H7 (cell line): ENCODE data around the gene HSD17B8. TPM values are rescaled to one million over a fixed set of nuclear protein-coding genes. Genes with fewer than 3 reads are reported as not detected.

Experiments used
- DNase-seq: peaks from one replicate; pipeline ENCODE4 v3.0.0; 2012
- H3K27me3 ChIP-seq: 2 replicates; pipeline ENCODE4 v1.6.0; 2011; ENCODE audit warnings: mild to moderate bottlenecking, low read length; ENCODE audit not compliant: control insufficient read depth, insufficient read depth
- H3K36me3 ChIP-seq: replicated peaks from 2 replicates; pipeline ENCODE4 v1.5.1; 2011; ENCODE audit warnings: low read length; ENCODE audit not compliant: control insufficient read depth, insufficient read depth
- H3K4me3 ChIP-seq: 2 replicates; pipeline ENCODE4 v1.5.1; 2011; ENCODE audit warnings: low read depth, mild to moderate bottlenecking, control low read depth, low read length, moderate library complexity; ENCODE audit not compliant: insufficient read depth
- total RNA-seq: library from RNA; depleted of rRNA; stranded (reverse); fragments of >200 nt; shearing (Covaris generic); gene quantifications from 2 replicates; pipeline ENCODE4 v1.2.3, GENCODE V29; 2014

HSD17B8 gene
- total RNA-seq, 1 experiment from 2014 or later = 14.7 TPM

DNA sequence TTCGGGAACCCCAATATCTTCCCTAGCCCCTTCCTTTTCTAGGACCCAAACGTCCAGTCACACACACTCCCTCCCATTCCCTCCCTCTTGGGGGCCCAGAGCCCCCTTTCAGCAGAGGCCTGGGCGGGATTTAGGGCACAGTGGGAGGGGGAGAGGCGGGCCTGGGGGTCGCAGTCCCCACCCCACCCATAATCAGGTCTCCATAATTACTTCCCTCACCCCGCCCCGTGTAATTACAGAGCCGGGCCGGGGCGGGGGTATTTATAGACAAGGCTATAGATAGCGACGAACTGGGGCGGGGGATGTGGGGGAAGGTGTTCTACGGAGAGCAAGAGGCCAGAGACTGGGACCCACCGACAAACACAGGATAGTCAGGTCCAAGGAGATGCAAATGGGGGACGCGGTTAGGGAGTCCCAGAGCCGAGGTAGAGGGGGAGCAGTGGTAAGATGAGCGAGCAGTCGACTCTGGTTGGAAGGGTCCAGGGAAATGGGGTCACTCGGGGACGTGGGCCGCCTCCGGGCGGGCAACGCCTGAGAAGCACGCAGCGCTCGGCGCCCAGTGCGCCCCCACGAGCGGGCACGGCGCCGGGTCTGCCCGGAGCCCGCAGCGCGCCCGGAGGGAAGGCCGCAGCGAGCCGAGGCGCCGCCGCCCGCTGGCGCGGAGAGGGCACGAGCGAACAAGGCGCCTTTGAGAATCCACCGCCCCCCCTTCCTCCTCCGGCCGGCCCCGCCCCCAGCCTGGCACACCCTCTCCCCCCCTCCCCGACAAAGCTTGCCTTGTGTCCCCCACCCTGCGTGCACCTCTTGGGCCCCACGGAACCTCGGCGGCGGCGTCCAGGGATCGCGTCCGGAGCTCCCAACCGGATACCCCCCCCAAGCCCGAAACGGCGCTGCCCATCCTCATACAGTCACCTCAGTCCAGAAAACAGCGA lies 11.5 kb upstream of the HSD17B8 start:
- H3K4me3 ChIP-seq = peak overlapping the region; percentile 58
- peaks cover 29% of the 10 kb centered on the region for H3K27me3 ChIP-seq
- peaks cover 10% of the 10 kb centered on the region for H3K36me3 ChIP-seq
- peak; percentile 87 for DNase-seq

DNA sequence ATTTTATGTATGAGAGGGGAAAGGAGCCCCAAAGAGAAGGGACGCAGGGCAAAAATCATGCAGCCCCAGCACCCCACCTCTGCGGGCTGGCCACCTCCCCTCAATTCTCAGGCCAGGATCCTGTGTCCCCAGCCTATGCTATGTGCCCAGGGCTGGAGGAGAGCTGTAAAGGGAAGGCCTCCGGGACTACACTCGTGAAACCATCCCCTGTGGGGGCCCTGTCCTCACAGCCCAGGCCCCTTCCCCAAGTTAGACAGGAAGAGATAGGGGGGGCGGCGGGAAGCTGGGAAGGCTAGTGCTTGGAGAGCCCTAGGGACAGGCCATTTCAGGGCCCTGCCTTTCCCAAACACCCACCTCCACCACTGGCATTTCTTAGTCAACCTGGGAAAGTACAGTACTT lies 10.8 kb upstream of the HSD17B8 start:
- Histone ChIP-seq H3K27me3 (peaks cover 27% of the 10 kb centered on the region), H3K36me3 (peaks cover 10% of the 10 kb centered on the region), H3K4me3 (peak overlapping the region; percentile 58)
- no peak for DNase-seq

DNA sequence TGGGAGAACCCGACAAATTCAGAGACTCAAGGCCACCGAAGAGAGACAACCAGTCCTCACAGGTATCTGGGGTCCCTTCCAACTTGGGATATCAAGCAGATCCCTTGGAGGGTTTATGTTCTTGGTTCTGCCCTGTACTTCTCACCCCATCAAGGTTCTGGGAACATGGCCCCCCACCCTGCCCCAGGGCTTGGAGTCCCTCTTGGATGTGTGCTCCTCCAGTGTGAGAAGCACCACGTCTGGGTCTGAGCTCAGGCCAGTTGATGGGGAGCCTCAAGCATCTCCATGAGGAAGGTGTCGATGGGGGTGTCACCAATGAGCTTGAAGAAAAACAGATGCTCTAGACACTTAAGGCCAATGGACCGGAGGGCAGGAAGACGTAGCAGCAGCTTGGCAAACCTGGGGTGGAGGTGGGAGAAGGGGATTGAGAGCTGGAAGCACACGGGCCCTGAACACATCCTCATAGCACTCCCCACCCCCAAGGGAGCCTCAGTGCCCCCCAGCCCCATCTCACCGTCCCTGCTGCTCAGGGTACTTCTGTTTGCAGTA lies 9.9 kb upstream of the HSD17B8 start:
- DNase-seq = no peak
- Histone ChIP-seq H3K4me3 (no peak overlapping the region), H3K27me3 (peaks cover 26% of the 10 kb centered on the region), H3K36me3 (peaks cover 10% of the 10 kb centered on the region)

DNA sequence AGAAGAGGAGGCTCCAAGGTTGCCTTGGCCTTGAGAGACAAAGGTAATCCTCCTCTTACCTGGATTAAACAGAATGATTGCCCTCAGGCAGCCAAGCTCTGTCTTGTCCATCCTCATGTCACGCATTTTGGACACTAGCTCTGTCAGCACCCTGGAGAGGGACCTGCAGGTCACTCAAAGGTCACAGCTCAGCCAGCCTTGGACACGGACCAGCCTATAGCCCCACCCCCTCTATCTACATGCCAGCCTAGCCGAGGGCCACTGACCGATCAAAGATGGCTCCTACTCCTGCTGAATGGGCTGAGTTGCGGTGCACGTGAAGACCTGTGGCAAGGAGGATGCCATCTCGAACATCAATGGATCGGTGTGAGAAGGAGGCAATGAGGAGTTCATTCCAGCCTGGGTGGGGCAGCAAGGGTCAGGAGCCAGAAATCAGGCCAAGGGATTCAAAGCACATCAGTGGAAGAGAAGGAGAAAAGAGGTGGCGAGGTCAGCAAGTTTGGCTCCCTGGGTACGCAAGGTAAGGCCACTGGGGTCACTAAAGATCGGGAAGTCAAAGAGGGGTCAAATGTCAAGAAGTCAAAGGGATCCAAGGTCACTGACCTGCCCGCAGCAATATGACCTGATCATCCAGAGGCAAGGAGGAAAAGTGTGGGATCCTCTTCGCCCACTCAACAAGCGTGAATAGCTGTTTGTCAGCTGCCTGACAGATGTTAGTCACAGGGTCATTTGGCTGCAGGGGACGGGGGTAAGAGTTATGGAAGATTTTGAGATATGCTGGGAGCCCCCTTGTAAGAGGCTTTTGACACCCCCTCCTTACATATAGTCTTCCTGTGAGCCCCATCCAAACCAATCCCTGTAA lies 8.9 kb upstream of the HSD17B8 start:
- peaks cover 10% of the 10 kb centered on the region for H3K36me3 ChIP-seq
- peaks cover 26% of the 10 kb centered on the region for H3K27me3 ChIP-seq
- DNase-seq = peak; percentile 40
- no peak overlapping the region for H3K4me3 ChIP-seq

DNA sequence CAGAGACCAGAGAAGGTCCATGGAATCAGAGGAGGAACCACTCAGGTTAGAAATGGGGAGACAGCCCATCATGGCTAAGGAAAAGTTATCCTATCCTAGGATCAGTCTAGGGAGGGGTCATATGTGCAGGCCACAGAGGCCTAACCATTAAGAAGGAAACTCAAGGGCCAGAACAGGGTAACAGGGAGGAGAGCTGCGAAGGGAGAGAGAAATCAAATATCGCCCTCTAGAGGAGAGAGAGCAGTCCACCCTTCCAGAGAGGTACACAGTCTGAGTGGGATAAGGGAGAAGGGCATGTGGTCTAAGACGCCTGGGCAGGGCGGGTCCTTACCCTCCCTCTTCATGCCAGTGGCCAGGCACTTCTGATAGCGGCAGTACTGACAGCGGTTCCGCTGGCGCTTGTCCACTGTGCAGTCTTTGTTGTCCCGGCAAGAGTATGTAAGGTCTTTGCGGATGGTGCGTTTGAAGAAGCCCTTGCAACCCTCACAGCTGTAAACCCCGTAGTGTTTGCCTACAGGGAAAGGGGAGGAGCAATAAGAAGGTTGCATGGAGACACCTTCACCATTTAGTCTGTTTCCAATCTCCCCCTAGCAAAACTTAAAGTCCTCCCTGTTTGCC lies 6.9 kb upstream of the HSD17B8 start:
- Histone ChIP-seq H3K27me3 (peaks cover 8% of the 10 kb centered on the region), H3K36me3 (peaks cover 21% of the 10 kb centered on the region), H3K4me3 (no peak overlapping the region)
- DNase-seq = peak; percentile 92

DNA sequence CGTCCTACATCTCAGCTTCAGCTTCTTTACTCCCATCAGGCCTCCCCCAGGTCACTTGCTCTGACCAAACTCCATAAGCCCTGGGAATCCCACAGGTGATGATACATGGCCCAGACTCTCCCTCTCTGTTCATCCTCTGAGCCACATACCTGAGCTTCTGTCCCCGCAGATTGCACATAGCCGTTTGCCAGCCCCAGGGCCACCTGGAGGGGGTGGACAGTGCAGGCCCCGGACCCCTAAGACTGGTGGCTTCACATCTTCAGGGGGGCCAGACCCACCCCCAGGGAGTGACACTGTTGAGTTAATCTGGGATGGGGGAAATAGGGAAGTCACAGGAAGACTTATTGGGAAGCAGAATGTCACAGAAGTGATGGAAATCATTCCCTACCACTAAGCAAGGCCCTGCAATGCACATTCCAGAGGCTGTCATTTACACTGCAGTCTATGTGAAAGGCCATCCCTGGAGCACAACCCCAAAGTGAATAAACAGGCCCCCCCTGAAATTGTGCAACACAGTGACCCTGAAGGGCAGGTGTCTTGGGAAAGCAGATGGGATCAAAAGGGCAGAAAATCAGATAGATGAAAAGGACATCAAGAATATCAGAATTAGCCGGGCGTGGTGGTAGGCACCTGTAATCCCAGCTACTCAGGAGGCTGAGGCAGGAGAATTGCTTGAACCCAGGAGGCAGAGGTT lies 6.1 kb upstream of the HSD17B8 start:
- H3K36me3 ChIP-seq = peaks cover 26% of the 10 kb centered on the region
- DNase-seq = no peak
- H3K27me3 ChIP-seq = peaks cover 4% of the 10 kb centered on the region; the same call in 1 of the 2 replicates
- no peak overlapping the region for H3K4me3 ChIP-seq

DNA sequence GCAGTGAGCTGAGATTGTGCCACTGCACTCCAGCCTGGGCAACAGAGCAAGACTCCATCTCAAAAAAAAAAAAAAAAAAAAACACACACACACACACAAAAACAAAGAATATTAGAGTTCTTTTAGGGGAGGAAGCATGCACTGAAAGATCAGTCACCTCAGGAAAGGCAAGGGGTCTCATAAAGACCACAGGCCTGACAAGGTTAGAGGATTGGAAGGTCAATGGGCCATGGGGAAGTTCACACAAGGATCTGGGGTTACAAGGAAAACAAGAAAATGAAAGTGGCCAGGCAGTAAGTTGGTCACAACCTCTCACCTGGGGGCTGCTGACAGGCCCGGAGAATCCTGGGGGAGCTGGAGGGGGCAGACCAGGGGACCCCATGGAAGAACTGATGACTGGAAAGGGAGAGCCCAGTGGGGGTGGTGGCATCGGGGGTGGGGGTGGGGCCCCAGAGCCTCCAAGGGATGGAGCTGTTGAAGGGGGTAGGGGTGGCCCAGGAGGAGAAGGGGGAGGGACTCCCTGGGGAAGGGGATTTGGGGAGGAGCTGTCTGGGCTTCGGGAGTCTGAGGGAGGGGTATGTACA lies 5.5 kb upstream of the HSD17B8 start:
- peaks cover 4% of the 10 kb centered on the region; the same call in 1 of the 2 replicates for H3K27me3 ChIP-seq
- DNase-seq = peak; percentile 70
- peaks cover 30% of the 10 kb centered on the region for H3K36me3 ChIP-seq
- H3K4me3 ChIP-seq = peak overlapping the region; percentile 61; the same call in 1 of the 2 replicates

DNA sequence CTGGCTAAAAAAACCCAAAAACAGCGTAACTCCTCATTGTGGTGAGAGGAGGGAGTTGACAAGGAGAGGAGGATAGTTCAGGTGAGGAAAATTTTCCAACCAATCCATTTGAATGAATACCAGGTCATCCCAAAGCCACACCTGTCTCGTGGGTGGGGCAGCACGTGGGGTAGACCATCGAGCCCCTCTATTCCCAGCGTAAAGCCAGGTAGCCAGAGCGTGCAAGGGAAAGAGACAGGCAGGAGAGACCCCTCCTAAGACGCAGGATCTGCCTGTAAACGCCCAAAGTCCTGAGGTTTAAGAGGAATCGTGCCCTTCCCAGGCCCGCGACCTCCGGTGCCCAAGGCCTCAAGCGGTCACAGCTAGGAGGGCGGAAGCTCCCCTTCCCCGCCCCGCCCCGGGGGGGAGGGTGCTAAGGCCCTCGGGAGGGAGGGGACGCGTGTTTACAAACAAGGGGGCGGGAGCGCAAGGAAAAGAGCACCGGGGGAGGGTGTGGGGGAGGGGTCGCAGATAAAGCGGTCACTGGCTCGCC lies 4.7 kb upstream of the HSD17B8 start:
- Histone ChIP-seq H3K27me3 (no peaks in the 10 kb centered on the region), H3K36me3 (peaks cover 30% of the 10 kb centered on the region)
- DNase-seq = no peak

DNA sequence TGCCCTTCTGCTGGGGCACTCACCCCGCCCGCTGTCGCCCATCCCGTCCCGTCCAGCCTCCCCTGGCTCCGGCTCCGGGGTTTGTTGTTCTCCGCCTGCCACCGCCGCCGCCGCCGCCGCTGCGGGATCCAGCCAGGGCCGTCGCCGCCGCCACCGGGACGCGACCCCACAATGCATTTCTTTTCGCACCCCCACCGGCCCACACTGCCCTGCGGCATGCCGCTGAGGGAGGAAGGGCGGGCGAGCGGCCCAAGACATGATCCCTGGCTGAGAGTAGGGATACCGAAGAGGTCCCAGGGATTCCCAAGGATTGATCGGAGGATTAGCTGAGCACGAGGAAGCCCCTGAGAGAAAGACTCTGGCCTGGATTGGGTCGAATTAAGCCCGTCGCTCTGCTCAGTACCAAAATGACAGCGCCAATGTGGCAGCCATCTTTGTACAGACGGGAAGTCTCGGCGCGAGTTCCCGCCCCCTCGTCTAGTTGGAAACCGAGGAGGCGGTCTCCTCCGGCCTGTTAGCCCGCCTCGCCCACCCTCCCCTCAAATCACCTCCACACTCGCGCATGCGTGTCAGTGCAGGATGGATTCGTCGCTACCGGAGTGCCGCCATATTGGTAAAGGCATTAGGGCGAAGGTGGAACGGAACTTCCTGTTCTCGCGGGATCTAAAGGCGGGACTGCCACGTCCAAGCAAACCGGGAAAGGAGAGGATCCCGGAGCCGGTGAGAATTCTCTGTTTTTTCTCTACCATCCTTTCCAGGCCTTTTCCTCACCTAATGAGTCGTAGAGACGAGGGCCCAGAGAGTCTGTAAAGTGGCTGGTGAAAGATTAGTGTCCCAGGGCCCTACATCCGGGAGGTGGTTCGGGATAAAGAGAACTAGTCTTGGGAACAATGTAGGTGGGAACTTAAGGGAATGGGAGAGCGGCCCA lies 4.0 kb upstream of the HSD17B8 start, which contains the start of the genes RXRB and SLC39A7:
Gene RXRB (minus strand): TSS at position 447 of the 928 bp plus-strand sequence. CDS start 189 bp downstream, at position 258.
Gene SLC39A7 (plus strand): TSS at position 649 of the 928 bp plus-strand sequence. CDS start 379 bp downstream, outside the sequence.
- Histone ChIP-seq H3K27me3 (peaks cover 2% of the 10 kb centered on the region; the same call in 1 of the 2 replicates), H3K4me3 (peak within 1 kb of the TSS; percentile 61), H3K36me3 (peaks cover 28% of the 10 kb centered on the region)
- DNase-seq = peak; percentile 97

More for the DNA sequence above, 4.7 kb upstream of the HSD17B8 start:
- peak overlapping the region; percentile 61 for H3K4me3 ChIP-seq

DNA sequence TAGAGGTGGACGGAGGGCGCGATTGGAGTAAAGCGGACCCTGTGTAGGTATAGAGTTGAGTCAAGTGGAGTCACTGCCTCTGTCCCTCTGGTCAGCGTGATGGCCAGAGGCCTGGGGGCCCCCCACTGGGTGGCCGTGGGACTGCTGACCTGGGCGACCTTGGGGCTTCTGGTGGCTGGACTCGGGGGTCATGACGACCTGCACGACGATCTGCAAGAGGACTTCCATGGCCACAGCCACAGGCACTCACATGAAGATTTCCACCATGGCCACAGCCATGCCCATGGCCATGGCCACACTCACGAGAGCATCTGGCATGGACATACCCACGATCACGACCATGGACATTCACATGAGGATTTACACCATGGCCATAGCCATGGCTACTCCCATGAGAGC lies 3.3 kb upstream of the HSD17B8 start:
- Histone ChIP-seq H3K36me3 (peaks cover 23% of the 10 kb centered on the region), H3K27me3 (peaks cover 9% of the 10 kb centered on the region), H3K4me3 (peak overlapping the region; percentile 61)
- DNase-seq = no peak

DNA sequence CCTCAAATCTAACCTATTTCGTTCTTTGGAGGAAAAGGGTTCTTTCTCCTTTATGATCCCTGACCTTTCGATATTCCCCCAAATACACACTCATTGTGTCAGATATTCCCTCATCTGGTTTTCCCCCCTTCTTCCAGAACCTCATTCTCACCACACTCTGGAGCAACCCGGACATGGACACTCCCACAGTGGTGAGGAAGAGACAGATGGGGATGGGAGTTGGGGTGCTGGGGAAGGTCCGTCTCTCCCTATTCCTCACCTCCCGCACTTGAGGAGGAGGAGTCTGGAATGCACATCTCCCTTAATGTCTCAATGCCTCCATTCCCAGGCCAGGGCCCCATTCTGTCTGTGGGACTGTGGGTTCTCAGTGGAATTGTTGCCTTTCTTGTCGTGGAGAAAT lies 2.5 kb upstream of the HSD17B8 start:
- Histone ChIP-seq H3K4me3 (peak overlapping the region; percentile 61), H3K36me3 (peaks cover 21% of the 10 kb centered on the region), H3K27me3 (peaks cover 17% of the 10 kb centered on the region)
- peak; percentile 6 for DNase-seq

DNA sequence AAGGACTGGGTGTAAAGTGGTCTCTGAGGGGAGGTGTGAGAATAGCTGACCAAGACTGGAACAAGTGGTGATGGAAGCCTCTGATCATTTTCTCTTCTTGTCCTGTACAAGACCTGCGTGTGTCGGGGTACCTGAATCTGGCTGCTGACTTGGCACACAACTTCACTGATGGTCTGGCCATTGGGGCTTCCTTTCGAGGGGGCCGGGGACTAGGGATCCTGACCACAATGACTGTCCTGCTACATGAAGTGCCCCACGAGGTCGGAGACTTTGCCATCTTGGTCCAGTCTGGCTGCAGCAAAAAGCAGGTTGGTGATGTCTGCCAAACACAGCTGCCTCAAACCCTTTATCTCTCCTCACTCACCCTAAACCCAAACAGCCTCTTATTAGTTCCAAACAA lies 1.7 kb upstream of the HSD17B8 start:
- peak; percentile 5 for DNase-seq
- H3K4me3 ChIP-seq = no peak overlapping the region
- peaks cover 24% of the 10 kb centered on the region for H3K27me3 ChIP-seq
- peaks cover 20% of the 10 kb centered on the region for H3K36me3 ChIP-seq
